HEK293 (cell line): ENCODE measurements around the gene PARD6B.

ENCODE experiments used
- IKZF3 ChIP-seq: fragments of 450-650 bp; IDR thresholded peaks from 2 replicates; pipeline ENCODE4 v1.5.0; 2018; ENCODE audit warnings: missing biosample characterization, mild to moderate bottlenecking, missing genetic modification characterization, moderate library complexity
- OSR2 ChIP-seq: fragments of 450-650 bp; formaldehyde crosslinking; IDR thresholded peaks from 2 replicates; pipeline ENCODE4 v1.5.1; 2016; ENCODE audit warnings: missing biosample characterization, missing genetic modification characterization
- REPIN1 ChIP-seq: fragments of 450-650 bp; formaldehyde crosslinking; IDR thresholded peaks from 2 replicates; pipeline ENCODE4 v1.5.1; 2017; ENCODE audit warnings: missing biosample characterization, missing genetic modification characterization, low read depth
- SCRT2 ChIP-seq: fragments of 450-650 bp; formaldehyde crosslinking; IDR thresholded peaks from 2 replicates; pipeline ENCODE4 v1.5.1; 2016; ENCODE audit warnings: missing biosample characterization, missing genetic modification characterization
- SP7 ChIP-seq: fragments of 450-650 bp; formaldehyde crosslinking; IDR thresholded peaks from 2 replicates; pipeline ENCODE4 v1.5.1; 2016; ENCODE audit warnings: missing biosample characterization, missing genetic modification characterization
- ZFP3 ChIP-seq: fragments of 450-650 bp; formaldehyde crosslinking; IDR thresholded peaks from 2 replicates; pipeline ENCODE4 v1.5.1; 2016; ENCODE audit warnings: low read depth, missing biosample characterization, missing genetic modification characterization
- ZNF175 ChIP-seq: fragments of 450-650 bp; formaldehyde crosslinking; IDR thresholded peaks from 2 replicates; pipeline ENCODE4 v1.5.1; 2016; ENCODE audit warnings: missing biosample characterization, missing genetic modification characterization
- ZNF24 ChIP-seq: fragments of 450-650 bp; formaldehyde crosslinking; IDR thresholded peaks from 2 replicates; pipeline ENCODE4 v1.5.1; 2016; ENCODE audit warnings: missing biosample characterization, missing genetic modification characterization
- ZNF274 ChIP-seq, 2 experiments: fragments of 200-500 bp in 1 of 2; fragments of 450-650 bp in 1 of 2; sonication (Bioruptor generic) in 1 of 2; formaldehyde crosslinking in 1 of 2; IDR thresholded peaks; 2 replicates each; pipeline versions ENCODE4 v1.5.1 to v1.6.1; 2014 to 2016; ENCODE audit warnings: borderline replicate concordance in 1 of 2, inconsistent platforms in 1 of 2, low read length in 1 of 2, missing biosample characterization in 1 of 2, missing genetic modification characterization in 1 of 2
- ZNF341 ChIP-seq: fragments of 450-650 bp; formaldehyde crosslinking; IDR thresholded peaks from 2 replicates; pipeline ENCODE4; 2016; ENCODE audit warnings: low read depth, missing biosample characterization, missing genetic modification characterization
- ZNF354C ChIP-seq: fragments of 450-650 bp; formaldehyde crosslinking; IDR thresholded peaks from 2 replicates; pipeline ENCODE4 v1.5.1; 2016; ENCODE audit warnings: missing biosample characterization, missing genetic modification characterization, low read depth, borderline replicate concordance
- ZNF658 ChIP-seq: fragments of 450-650 bp; formaldehyde crosslinking; IDR thresholded peaks from 2 replicates; pipeline ENCODE4; 2016; ENCODE audit warnings: missing biosample characterization, missing genetic modification characterization
- ZNF677 ChIP-seq: fragments of 450-650 bp; IDR thresholded peaks from 2 replicates; pipeline ENCODE4 v1.5.0; 2018; ENCODE audit warnings: missing biosample characterization, mild to moderate bottlenecking, missing genetic modification characterization, moderate library complexity
- ZNF791 ChIP-seq: fragments of 450-650 bp; formaldehyde crosslinking; IDR thresholded peaks from 2 replicates; pipeline ENCODE4 v1.5.1; 2016; ENCODE audit warnings: missing biosample characterization, missing genetic modification characterization
- TF ChIP-seq, protein P1 (sequence below): fragments of 450-650 bp; formaldehyde crosslinking; IDR thresholded peaks from 2 replicates; pipeline ENCODE4 v1.5.1; 2016; ENCODE audit warnings: missing biosample characterization, missing genetic modification characterization
- TF ChIP-seq, protein P2 (sequence below): fragments of 450-650 bp; formaldehyde crosslinking; IDR thresholded peaks from 2 replicates; pipeline ENCODE4 v1.5.1; 2016; ENCODE audit warnings: missing biosample characterization, missing genetic modification characterization
- TF ChIP-seq, protein P3 (sequence below): fragments of 450-650 bp; formaldehyde crosslinking; IDR thresholded peaks from 2 replicates; pipeline ENCODE4 v1.5.1; 2016; ENCODE audit warnings: missing biosample characterization, missing genetic modification characterization
- TF ChIP-seq, protein P4 (sequence below): fragments of 450-650 bp; formaldehyde crosslinking; IDR thresholded peaks from 2 replicates; pipeline ENCODE4 v1.5.1; 2016; ENCODE audit warnings: missing biosample characterization, missing genetic modification characterization, borderline replicate concordance
- TF ChIP-seq, protein P5 (sequence below): fragments of 450-650 bp; formaldehyde crosslinking; IDR thresholded peaks from 2 replicates; pipeline ENCODE4 v1.5.1; 2017; ENCODE audit warnings: missing biosample characterization, missing genetic modification characterization
- TF ChIP-seq, protein P6 (sequence below): fragments of 450-650 bp; formaldehyde crosslinking; IDR thresholded peaks from 2 replicates; pipeline ENCODE4 v1.5.1; 2017; ENCODE audit warnings: missing biosample characterization, mild to moderate bottlenecking, missing genetic modification characterization, moderate library complexity
- TF ChIP-seq, protein P7 (sequence below): fragments of 450-650 bp; formaldehyde crosslinking; IDR thresholded peaks from 2 replicates; pipeline ENCODE4 v1.5.1; 2016; ENCODE audit warnings: missing biosample characterization, missing genetic modification characterization, low read depth

PARD6B gene

DNA sequence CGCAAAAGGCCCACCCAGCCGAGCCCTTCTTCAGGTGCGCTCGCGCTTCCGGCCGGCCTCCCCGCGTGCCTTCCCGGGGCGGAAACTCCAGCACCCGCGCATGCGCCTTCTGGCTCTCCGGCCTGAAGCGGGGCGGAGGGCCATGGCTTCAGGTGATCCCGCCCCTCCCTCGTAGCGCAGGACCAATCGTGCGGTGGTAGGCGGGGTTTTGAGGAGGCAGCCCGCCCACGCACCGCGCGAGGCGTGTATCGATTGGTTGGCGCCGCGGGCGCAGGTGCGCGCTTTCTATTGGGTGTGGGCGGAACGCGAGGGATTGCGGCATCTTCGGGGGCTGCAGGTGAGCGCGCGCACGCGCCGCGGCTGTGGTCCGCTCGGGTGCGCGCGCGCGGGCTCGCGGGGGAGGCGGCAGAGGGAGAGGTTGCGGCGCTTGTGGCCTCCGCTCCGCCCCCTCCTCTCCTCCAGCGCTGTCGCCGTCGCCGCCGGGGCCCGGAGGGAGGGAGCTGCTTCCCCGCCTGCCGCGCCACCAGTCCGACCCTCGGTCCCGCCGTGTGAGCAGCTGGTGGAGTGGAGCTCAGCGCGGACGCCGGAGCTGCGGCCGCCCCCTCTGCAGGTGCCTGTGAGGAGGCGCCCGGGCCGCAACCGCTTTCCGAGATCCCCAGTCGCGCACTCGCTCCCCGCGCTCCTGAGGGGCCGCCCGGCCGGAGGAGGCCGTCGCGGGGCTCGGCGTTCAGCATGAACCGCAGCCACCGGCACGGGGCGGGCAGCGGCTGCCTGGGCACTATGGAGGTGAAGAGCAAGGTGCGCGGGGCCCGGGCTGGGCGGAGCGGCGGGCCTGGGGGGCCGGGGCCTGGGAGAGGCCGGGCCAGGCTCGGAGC, at the start of gene PARD6B (continued):
- TF ChIP-seq ZNF175 (no peak), ZNF354C (tag by site-specific recombination) (no peak), IKZF3 (tag by site-specific recombination) (no peak), SP7 (tag by site-specific recombination) (peak; percentile 26; the same call in 1 of the 2 replicates), ZNF677 (tag by site-specific recombination) (no peak), ZNF274 (IDR thresholded peaks at IDR 0.05; ENCODE audit: low read length) (no peak), ZNF274 (tag by site-specific recombination; IDR thresholded peaks at IDR 0.05; ENCODE audit: borderline replicate concordance) (no peak), ZNF658 (tag by site-specific recombination) (no peak), ZFP3 (no peak), REPIN1 (no peak), ZNF341 (tag by site-specific recombination) (peak; percentile 86), ZNF791 (no peak), SCRT2 (tag by site-specific recombination) (no peak), ZNF24 (tag by site-specific recombination) (no peak), OSR2 (tag by site-specific recombination) (no peak)
- TF ChIP-seq, protein P1, sequence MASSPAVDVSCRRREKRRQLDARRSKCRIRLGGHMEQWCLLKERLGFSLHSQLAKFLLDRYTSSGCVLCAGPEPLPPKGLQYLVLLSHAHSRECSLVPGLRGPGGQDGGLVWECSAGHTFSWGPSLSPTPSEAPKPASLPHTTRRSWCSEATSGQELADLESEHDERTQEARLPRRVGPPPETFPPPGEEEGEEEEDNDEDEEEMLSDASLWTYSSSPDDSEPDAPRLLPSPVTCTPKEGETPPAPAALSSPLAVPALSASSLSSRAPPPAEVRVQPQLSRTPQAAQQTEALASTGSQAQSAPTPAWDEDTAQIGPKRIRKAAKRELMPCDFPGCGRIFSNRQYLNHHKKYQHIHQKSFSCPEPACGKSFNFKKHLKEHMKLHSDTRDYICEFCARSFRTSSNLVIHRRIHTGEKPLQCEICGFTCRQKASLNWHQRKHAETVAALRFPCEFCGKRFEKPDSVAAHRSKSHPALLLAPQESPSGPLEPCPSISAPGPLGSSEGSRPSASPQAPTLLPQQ (tag by site-specific recombination): no peak; the same call in 1 of the 2 replicates
- TF ChIP-seq, protein P2, sequence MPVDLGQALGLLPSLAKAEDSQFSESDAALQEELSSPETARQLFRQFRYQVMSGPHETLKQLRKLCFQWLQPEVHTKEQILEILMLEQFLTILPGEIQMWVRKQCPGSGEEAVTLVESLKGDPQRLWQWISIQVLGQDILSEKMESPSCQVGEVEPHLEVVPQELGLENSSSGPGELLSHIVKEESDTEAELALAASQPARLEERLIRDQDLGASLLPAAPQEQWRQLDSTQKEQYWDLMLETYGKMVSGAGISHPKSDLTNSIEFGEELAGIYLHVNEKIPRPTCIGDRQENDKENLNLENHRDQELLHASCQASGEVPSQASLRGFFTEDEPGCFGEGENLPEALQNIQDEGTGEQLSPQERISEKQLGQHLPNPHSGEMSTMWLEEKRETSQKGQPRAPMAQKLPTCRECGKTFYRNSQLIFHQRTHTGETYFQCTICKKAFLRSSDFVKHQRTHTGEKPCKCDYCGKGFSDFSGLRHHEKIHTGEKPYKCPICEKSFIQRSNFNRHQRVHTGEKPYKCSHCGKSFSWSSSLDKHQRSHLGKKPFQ (tag by site-specific recombination): no peak
- TF ChIP-seq, protein P3, sequence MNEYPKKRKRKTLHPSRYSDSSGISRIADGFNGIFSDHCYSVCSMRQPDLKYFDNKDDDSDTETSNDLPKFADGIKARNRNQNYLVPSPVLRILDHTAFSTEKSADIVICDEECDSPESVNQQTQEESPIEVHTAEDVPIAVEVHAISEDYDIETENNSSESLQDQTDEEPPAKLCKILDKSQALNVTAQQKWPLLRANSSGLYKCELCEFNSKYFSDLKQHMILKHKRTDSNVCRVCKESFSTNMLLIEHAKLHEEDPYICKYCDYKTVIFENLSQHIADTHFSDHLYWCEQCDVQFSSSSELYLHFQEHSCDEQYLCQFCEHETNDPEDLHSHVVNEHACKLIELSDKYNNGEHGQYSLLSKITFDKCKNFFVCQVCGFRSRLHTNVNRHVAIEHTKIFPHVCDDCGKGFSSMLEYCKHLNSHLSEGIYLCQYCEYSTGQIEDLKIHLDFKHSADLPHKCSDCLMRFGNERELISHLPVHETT (tag by site-specific recombination): no peak
- TF ChIP-seq, protein P4, sequence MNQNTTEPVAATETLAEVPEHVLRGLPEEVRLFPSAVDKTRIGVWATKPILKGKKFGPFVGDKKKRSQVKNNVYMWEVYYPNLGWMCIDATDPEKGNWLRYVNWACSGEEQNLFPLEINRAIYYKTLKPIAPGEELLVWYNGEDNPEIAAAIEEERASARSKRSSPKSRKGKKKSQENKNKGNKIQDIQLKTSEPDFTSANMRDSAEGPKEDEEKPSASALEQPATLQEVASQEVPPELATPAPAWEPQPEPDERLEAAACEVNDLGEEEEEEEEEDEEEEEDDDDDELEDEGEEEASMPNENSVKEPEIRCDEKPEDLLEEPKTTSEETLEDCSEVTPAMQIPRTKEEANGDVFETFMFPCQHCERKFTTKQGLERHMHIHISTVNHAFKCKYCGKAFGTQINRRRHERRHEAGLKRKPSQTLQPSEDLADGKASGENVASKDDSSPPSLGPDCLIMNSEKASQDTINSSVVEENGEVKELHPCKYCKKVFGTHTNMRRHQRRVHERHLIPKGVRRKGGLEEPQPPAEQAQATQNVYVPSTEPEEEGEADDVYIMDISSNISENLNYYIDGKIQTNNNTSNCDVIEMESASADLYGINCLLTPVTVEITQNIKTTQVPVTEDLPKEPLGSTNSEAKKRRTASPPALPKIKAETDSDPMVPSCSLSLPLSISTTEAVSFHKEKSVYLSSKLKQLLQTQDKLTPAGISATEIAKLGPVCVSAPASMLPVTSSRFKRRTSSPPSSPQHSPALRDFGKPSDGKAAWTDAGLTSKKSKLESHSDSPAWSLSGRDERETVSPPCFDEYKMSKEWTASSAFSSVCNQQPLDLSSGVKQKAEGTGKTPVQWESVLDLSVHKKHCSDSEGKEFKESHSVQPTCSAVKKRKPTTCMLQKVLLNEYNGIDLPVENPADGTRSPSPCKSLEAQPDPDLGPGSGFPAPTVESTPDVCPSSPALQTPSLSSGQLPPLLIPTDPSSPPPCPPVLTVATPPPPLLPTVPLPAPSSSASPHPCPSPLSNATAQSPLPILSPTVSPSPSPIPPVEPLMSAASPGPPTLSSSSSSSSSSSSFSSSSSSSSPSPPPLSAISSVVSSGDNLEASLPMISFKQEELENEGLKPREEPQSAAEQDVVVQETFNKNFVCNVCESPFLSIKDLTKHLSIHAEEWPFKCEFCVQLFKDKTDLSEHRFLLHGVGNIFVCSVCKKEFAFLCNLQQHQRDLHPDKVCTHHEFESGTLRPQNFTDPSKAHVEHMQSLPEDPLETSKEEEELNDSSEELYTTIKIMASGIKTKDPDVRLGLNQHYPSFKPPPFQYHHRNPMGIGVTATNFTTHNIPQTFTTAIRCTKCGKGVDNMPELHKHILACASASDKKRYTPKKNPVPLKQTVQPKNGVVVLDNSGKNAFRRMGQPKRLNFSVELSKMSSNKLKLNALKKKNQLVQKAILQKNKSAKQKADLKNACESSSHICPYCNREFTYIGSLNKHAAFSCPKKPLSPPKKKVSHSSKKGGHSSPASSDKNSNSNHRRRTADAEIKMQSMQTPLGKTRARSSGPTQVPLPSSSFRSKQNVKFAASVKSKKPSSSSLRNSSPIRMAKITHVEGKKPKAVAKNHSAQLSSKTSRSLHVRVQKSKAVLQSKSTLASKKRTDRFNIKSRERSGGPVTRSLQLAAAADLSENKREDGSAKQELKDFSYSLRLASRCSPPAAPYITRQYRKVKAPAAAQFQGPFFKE: no peak
- TF ChIP-seq, protein P5, sequence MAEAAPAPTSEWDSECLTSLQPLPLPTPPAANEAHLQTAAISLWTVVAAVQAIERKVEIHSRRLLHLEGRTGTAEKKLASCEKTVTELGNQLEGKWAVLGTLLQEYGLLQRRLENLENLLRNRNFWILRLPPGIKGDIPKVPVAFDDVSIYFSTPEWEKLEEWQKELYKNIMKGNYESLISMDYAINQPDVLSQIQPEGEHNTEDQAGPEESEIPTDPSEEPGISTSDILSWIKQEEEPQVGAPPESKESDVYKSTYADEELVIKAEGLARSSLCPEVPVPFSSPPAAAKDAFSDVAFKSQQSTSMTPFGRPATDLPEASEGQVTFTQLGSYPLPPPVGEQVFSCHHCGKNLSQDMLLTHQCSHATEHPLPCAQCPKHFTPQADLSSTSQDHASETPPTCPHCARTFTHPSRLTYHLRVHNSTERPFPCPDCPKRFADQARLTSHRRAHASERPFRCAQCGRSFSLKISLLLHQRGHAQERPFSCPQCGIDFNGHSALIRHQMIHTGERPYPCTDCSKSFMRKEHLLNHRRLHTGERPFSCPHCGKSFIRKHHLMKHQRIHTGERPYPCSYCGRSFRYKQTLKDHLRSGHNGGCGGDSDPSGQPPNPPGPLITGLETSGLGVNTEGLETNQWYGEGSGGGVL (tag by site-specific recombination): peak; percentile 68
- TF ChIP-seq, protein P6, sequence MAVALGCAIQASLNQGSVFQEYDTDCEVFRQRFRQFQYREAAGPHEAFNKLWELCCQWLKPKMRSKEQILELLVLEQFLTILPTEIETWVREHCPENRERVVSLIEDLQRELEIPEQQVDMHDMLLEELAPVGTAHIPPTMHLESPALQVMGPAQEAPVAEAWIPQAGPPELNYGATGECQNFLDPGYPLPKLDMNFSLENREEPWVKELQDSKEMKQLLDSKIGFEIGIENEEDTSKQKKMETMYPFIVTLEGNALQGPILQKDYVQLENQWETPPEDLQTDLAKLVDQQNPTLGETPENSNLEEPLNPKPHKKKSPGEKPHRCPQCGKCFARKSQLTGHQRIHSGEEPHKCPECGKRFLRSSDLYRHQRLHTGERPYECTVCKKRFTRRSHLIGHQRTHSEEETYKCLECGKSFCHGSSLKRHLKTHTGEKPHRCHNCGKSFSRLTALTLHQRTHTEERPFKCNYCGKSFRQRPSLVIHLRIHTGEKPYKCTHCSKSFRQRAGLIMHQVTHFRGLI (tag by site-specific recombination): peak; percentile 23; the same call in 1 of the 2 replicates
- TF ChIP-seq, protein P7, sequence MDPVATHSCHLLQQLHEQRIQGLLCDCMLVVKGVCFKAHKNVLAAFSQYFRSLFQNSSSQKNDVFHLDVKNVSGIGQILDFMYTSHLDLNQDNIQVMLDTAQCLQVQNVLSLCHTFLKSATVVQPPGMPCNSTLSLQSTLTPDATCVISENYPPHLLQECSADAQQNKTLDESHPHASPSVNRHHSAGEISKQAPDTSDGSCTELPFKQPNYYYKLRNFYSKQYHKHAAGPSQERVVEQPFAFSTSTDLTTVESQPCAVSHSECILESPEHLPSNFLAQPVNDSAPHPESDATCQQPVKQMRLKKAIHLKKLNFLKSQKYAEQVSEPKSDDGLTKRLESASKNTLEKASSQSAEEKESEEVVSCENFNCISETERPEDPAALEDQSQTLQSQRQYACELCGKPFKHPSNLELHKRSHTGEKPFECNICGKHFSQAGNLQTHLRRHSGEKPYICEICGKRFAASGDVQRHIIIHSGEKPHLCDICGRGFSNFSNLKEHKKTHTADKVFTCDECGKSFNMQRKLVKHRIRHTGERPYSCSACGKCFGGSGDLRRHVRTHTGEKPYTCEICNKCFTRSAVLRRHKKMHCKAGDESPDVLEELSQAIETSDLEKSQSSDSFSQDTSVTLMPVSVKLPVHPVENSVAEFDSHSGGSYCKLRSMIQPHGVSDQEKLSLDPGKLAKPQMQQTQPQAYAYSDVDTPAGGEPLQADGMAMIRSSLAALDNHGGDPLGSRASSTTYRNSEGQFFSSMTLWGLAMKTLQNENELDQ (tag by site-specific recombination): no peak
